Stimulated activated CD8-positive, alpha-beta memory T cell treated with anti-CD3 and anti-CD28 coated beads, Interleukin-4, amount 100 ng/mL, for 1 hour (primary cell): Measurements from ENCODE around the gene PBX1.

Experiments used
- DNase-seq, 2 donors: peaks; one replicate each; pipeline ENCODE4 v3.0.0-alpha.2; 2020; ENCODE audit warnings: low read depth in 2 of 2, low spot score in 1 of 2

The PBX1 gene

GRCh38 chr1:164802529-164803282 is 243.7 kb downstream of the PBX1 start:
- no peak for DNase-seq

- DNase-seq: no peak
These were observed 244.4 kb downstream of the PBX1 start for GRCh38 chr1:164803366-164803765.

GRCh38 chr1:164804366-164804765 is 245.4 kb downstream of the PBX1 start:
- no peak for DNase-seq

- DNase-seq: no peak
These were observed 246.4 kb downstream of the PBX1 start for GRCh38 chr1:164805399-164805798.

- DNase-seq: no peak
These were observed 247.5 kb downstream of the PBX1 start for GRCh38 chr1:164806531-164806930.

GRCh38 chr1:164813776-164814175 is 254.8 kb downstream of the PBX1 start:
- DNase-seq: no peak

GRCh38 chr1:164821648-164822047 is 262.7 kb downstream of the PBX1 start:
- DNase-seq: no peak

- no peak for DNase-seq
These were observed 264.7 kb downstream of the PBX1 start for GRCh38 chr1:164823486-164824279.

GRCh38 chr1:164824542-164824941 is 265.6 kb downstream of the PBX1 start:
- no peak for DNase-seq

GRCh38 chr1:164830628-164831027 is 271.6 kb downstream of the PBX1 start:
- no peak for DNase-seq

GRCh38 chr1:164834641-164835040 is 275.7 kb downstream of the PBX1 start:
- DNase-seq: no peak

GRCh38 chr1:164836614-164837018 is 277.6 kb downstream of the PBX1 start:
- DNase-seq: no peak

- no peak for DNase-seq
These were observed 279.8 kb downstream of the PBX1 start for GRCh38 chr1:164838786-164839185.

GRCh38 chr1:164840936-164841335 is 282.0 kb downstream of the PBX1 start:
- no peak for DNase-seq

- no peak for DNase-seq
These were observed 282.9 kb downstream of the PBX1 start for GRCh38 chr1:164841702-164842465.

- no peak for DNase-seq
These were observed 283.9 kb downstream of the PBX1 start for GRCh38 chr1:164842870-164843269.

GRCh38 chr1:164843743-164844500 is 284.9 kb downstream of the PBX1 start:
- DNase-seq: no peak

- no peak for DNase-seq
These were observed 288.0 kb downstream of the PBX1 start for GRCh38 chr1:164846731-164847691.

- DNase-seq: no peak
These were observed 294.2 kb downstream of the PBX1 start for GRCh38 chr1:164853146-164853545.
